Measurements from ENCODE around the gene ENHO. TPM values are rescaled to one million over a fixed set of nuclear protein-coding genes. Genes with fewer than 3 reads are reported as not detected.

Gene ENHO
- total RNA-seq, 2 experiments from 2014 or later, result 0.19 to 0.27 TPM

GRCh38 chr9:34510497-34511468 lies 12.0 kb downstream of the ENHO start:
- Mint-ChIP-seq H3K27me3 (ENCODE audit: low read depth) (no peaks in the 10 kb centered on the region), H3K36me3 (ENCODE audit: low read depth) (no peaks in the 10 kb centered on the region), H3K4me3 (no peak overlapping the region), H3K9me3 (no peaks in the 10 kb centered on the region), H3K27ac (no peak overlapping the region), H3K4me1 (ENCODE audit: low read depth) (no peaks in the 10 kb centered on the region)
- no peak for DNase-seq
- intact Hi-C loops (cut with micrococcal nuclease), result no loop called here
- CTCF ChIA-PET, result interaction anchor here (0.6 to 1.7 kb wide), 2 partner anchors 81 to 92 kb away, joined by 3 to 6 read pairs; no protein-coding TSS in a partner anchor

GRCh38 chr9:34508951-34509350 lies 13.8 kb downstream of the ENHO start:
- Mint-ChIP-seq H3K36me3 (ENCODE audit: low read depth) (no peaks in the 10 kb centered on the region), H3K9me3 (no peaks in the 10 kb centered on the region), H3K27ac (no peak overlapping the region), H3K27me3 (ENCODE audit: low read depth) (no peaks in the 10 kb centered on the region), H3K4me3 (no peak overlapping the region), H3K4me1 (ENCODE audit: low read depth) (no peaks in the 10 kb centered on the region)
- DNase-seq, result no peak
- CTCF ChIA-PET, result interaction anchor here (0.6 to 1.6 kb wide), 2 partner anchors 54 to 105 kb away, joined by 3 to 4 read pairs; no protein-coding TSS in a partner anchor
- intact Hi-C loops (cut with micrococcal nuclease), result no loop called here

- no peak for DNase-seq
- Mint-ChIP-seq H3K4me3 (no peak overlapping the region), H3K36me3 (ENCODE audit: low read depth) (no peaks in the 10 kb centered on the region), H3K9me3 (no peaks in the 10 kb centered on the region), H3K27ac (no peak overlapping the region), H3K27me3 (ENCODE audit: low read depth) (no peaks in the 10 kb centered on the region), H3K4me1 (ENCODE audit: low read depth) (no peaks in the 10 kb centered on the region)
- CTCF ChIA-PET, result interaction anchor here (0.6 to 1.6 kb wide), 3 partner anchors 54 to 104 kb away, joined by 3 to 4 read pairs (median 3); no protein-coding TSS in a partner anchor
- intact Hi-C loops (cut with micrococcal nuclease), result no loop called here
These were observed 14.3 kb downstream of the ENHO start for GRCh38 chr9:34508463-34508862.

- no peak for DNase-seq
- H3K36me3 Mint-ChIP-seq (ENCODE audit: low read depth), result no peaks in the 10 kb centered on the region
- CTCF ChIA-PET, result interaction anchor here (0.6 to 1.6 kb wide), 2 partner anchors 99 to 104 kb away, joined by 3 to 4 read pairs; no protein-coding TSS in a partner anchor
- H3K4me3 Mint-ChIP-seq, result no peak overlapping the region
- no peaks in the 10 kb centered on the region for H3K27me3 Mint-ChIP-seq (ENCODE audit: low read depth)
- no peaks in the 10 kb centered on the region for H3K9me3 Mint-ChIP-seq
- no peak overlapping the region for H3K27ac Mint-ChIP-seq
- no peaks in the 10 kb centered on the region for H3K4me1 Mint-ChIP-seq (ENCODE audit: low read depth)
- intact Hi-C loops (cut with micrococcal nuclease), result no loop called here
These were observed 14.8 kb downstream of the ENHO start for GRCh38 chr9:34507966-34508365.

GRCh38 chr9:34507556-34507955 lies 15.2 kb downstream of the ENHO start:
- Mint-ChIP-seq H3K36me3 (ENCODE audit: low read depth) (no peaks in the 10 kb centered on the region), H3K27me3 (ENCODE audit: low read depth) (no peaks in the 10 kb centered on the region), H3K4me1 (ENCODE audit: low read depth) (no peaks in the 10 kb centered on the region), H3K9me3 (no peaks in the 10 kb centered on the region), H3K27ac (no peak overlapping the region), H3K4me3 (no peak overlapping the region)
- DNase-seq, result no peak
- CTCF ChIA-PET, result interaction anchor here (1.0 kb wide), 2 partner anchors 32 to 104 kb away, joined by 4 to 9 read pairs; no protein-coding TSS in a partner anchor
- intact Hi-C loops (cut with micrococcal nuclease), result no loop called here

GRCh38 chr9:34506623-34507022 lies 16.2 kb downstream of the ENHO start:
- Mint-ChIP-seq H3K4me1 (ENCODE audit: low read depth) (no peaks in the 10 kb centered on the region), H3K36me3 (ENCODE audit: low read depth) (no peaks in the 10 kb centered on the region), H3K9me3 (no peaks in the 10 kb centered on the region), H3K27ac (no peak overlapping the region), H3K4me3 (no peak overlapping the region), H3K27me3 (ENCODE audit: low read depth) (no peaks in the 10 kb centered on the region)
- CTCF ChIA-PET, result interaction anchor here (1.0 to 1.3 kb wide), 3 partner anchors 10 to 103 kb away, joined by 3 to 9 read pairs (median 4); no protein-coding TSS in a partner anchor
- intact Hi-C loops (cut with micrococcal nuclease), result no loop called here
- DNase-seq, result no peak

GRCh38 chr9:34505370-34506120 lies 17.2 kb downstream of the ENHO start:
- no peaks in the 10 kb centered on the region for H3K9me3 Mint-ChIP-seq
- no peak overlapping the region for H3K27ac Mint-ChIP-seq
- H3K4me1 Mint-ChIP-seq (ENCODE audit: low read depth), result peaks cover under 1% of the 10 kb centered on the region
- intact Hi-C loops (cut with micrococcal nuclease), result no loop called here
- no peaks in the 10 kb centered on the region for H3K36me3 Mint-ChIP-seq (ENCODE audit: low read depth)
- H3K4me3 Mint-ChIP-seq, result no peak overlapping the region
- no peaks in the 10 kb centered on the region for H3K27me3 Mint-ChIP-seq (ENCODE audit: low read depth)
- CTCF ChIA-PET, result interaction anchor here (1.2 to 6.9 kb wide), 3 partner anchors 9 to 101 kb away, joined by 3 to 77 read pairs (median 5); no protein-coding TSS in a partner anchor
- DNase-seq, result no peak

- Mint-ChIP-seq H3K27ac (no peak overlapping the region), H3K27me3 (ENCODE audit: low read depth) (peaks cover 7% of the 10 kb centered on the region), H3K36me3 (ENCODE audit: low read depth) (no peaks in the 10 kb centered on the region), H3K4me1 (ENCODE audit: low read depth) (peaks cover 13% of the 10 kb centered on the region), H3K4me3 (no peak overlapping the region), H3K9me3 (no peaks in the 10 kb centered on the region)
- CTCF ChIA-PET, result interaction anchor here (1.4 to 6.9 kb wide), 5 partner anchors 48 to 99 kb away, joined by 3 to 77 read pairs (median 21); no protein-coding TSS in a partner anchor
- intact Hi-C loops (cut with micrococcal nuclease), result loop anchor here (5.0 kb wide), 2 partner anchors 89 to 171 kb away; no protein-coding TSS in a partner anchor
- DNase-seq, result no peak
These were observed 19.4 kb downstream of the ENHO start for GRCh38 chr9:34503406-34503805.

GRCh38 chr9:34502891-34503290 lies 19.9 kb downstream of the ENHO start:
- H3K27me3 Mint-ChIP-seq (ENCODE audit: low read depth), result peaks cover 7% of the 10 kb centered on the region
- CTCF ChIA-PET, result interaction anchor here (1.4 to 6.9 kb wide), 5 partner anchors 48 to 98 kb away, joined by 3 to 77 read pairs (median 21); no protein-coding TSS in a partner anchor
- H3K9me3 Mint-ChIP-seq, result no peaks in the 10 kb centered on the region
- no peak overlapping the region for H3K27ac Mint-ChIP-seq
- H3K4me1 Mint-ChIP-seq (ENCODE audit: low read depth), result peaks cover 13% of the 10 kb centered on the region
- intact Hi-C loops (cut with micrococcal nuclease), result loop anchor here (5.0 kb wide), 2 partner anchors 89 to 171 kb away; no protein-coding TSS in a partner anchor
- DNase-seq, result no peak
- H3K4me3 Mint-ChIP-seq, result no peak overlapping the region
- H3K36me3 Mint-ChIP-seq (ENCODE audit: low read depth), result no peaks in the 10 kb centered on the region

- intact Hi-C loops (cut with micrococcal nuclease), result loop anchor here (5.0 kb wide), 2 partner anchors 90 to 170 kb away; no protein-coding TSS in a partner anchor
- Mint-ChIP-seq H3K36me3 (ENCODE audit: low read depth) (no peaks in the 10 kb centered on the region), H3K9me3 (no peaks in the 10 kb centered on the region), H3K4me1 (ENCODE audit: low read depth) (peaks cover 13% of the 10 kb centered on the region), H3K27ac (no peak overlapping the region), H3K27me3 (ENCODE audit: low read depth) (peaks cover 7% of the 10 kb centered on the region), H3K4me3 (no peak overlapping the region)
- no peak for DNase-seq
- CTCF ChIA-PET, result interaction anchor here (0.6 to 6.9 kb wide), 9 partner anchors 47 to 429 kb away, joined by 3 to 77 read pairs (median 4); no protein-coding TSS in a partner anchor
These were observed 20.3 kb downstream of the ENHO start for GRCh38 chr9:34502471-34502870.

GRCh38 chr9:34501889-34502425 lies 20.8 kb downstream of the ENHO start:
- Mint-ChIP-seq H3K4me1 (ENCODE audit: low read depth) (peaks cover 13% of the 10 kb centered on the region), H3K4me3 (no peak overlapping the region), H3K27ac (no peak overlapping the region), H3K27me3 (ENCODE audit: low read depth) (peaks cover 7% of the 10 kb centered on the region), H3K36me3 (ENCODE audit: low read depth) (no peaks in the 10 kb centered on the region), H3K9me3 (no peaks in the 10 kb centered on the region)
- CTCF ChIA-PET, result interaction anchor here (0.6 to 6.9 kb wide), 13 partner anchors 10 to 428 kb away, joined by 3 to 77 read pairs (median 5); no protein-coding TSS in a partner anchor
- DNase-seq, result no peak
- intact Hi-C loops (cut with micrococcal nuclease), result loop anchor here (2.0 to 5.0 kb wide), 3 partner anchors 21 to 170 kb away; partner anchors contain the start of gene ENHO
